ENCODE data around the gene NOTCH3.

The NOTCH3 gene

DNA sequence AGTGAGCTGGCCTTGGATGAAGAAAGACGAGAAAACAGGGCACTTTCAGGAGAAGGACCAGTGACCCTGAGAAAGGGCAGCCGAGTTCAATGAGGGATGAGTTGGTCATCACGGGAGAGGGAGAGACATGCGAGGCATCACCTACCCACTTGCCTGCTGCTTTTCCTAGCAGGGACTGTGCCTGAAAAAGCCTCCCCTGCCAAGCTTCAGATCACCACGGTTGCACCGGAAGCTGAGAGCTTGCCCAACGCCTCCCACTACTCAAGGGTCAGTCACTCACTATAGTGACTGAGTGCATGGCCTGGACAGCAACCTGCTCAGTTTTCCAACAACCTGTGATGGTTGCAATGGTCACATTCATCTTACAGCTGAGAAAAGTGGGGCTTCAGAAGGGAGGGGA, 44.0 kb upstream of the NOTCH3 start:
- H3K79me2 ChIP-seq (ENCODE audit: control insufficient read depth, insufficient read depth, low read length, unreplicated experiment): peaks cover 24% of the 10 kb centered on the region
- peaks cover 24% of the 10 kb centered on the region for H3K4me1 ChIP-seq (ENCODE audit: control insufficient read depth, insufficient read depth, low read length, unreplicated experiment)
- peaks cover 9% of the 10 kb centered on the region; the same call in 1 of the 2 replicates for H3K36me3 ChIP-seq (ENCODE audit: insufficient read depth, low read length)

DNA sequence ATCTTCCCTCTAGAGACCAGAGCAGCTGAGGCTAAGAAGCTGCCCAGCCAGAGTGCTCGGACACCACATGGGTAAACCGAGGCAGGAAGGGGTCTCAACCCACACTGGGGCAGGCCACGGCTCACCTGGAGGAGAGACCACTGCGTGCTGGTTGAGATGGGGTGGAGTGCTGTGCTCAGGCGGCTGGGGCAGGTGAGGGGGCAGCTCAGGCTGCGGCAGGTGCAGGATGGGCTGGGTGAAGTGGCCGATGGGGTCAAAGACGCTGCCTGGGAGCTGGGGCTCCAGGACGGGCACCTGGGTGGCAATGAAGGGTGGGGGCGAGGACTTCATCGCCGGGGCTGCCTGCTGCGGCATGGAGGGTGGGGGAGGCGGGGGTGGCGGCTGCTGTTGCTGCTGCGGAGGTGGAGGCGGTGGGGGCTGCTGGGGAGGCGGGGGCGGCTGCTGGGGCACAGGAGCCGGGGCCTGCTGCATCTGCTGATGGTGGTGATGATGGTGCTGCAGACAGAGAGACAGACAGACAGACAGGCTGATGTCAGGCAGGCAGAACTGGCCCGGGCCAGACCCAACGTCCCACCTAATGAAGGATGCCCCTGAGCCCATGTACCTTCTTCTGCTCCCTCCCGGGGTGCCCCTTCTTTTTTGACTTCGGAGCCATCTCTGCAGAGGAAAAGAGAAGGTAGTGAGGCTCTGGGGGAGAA, 43.5 kb upstream of the NOTCH3 start:
- H3K27me3 ChIP-seq (ENCODE audit: insufficient read depth, low read length): no peaks in the 10 kb centered on the region
- no peak overlapping the region for H3K4me3 ChIP-seq (ENCODE audit: low read depth, low read length)
- H3K4me1 ChIP-seq (ENCODE audit: control insufficient read depth, insufficient read depth, low read length, unreplicated experiment): peaks cover 19% of the 10 kb centered on the region
- H3K79me2 ChIP-seq (ENCODE audit: control insufficient read depth, insufficient read depth, low read length, unreplicated experiment): peaks cover 24% of the 10 kb centered on the region
- H2AFZ ChIP-seq (ENCODE audit: low read length, unreplicated experiment): no peak overlapping the region
- H3K27ac ChIP-seq (ENCODE audit: low read depth, low read length): no peak overlapping the region
- peaks cover 9% of the 10 kb centered on the region; the same call in 1 of the 2 replicates for H3K36me3 ChIP-seq (ENCODE audit: insufficient read depth, low read length)

More for the DNA sequence above, 44.0 kb upstream of the NOTCH3 start:
- Histone ChIP-seq H3K27me3 (ENCODE audit: insufficient read depth, low read length) (no peaks in the 10 kb centered on the region), H3K4me3 (ENCODE audit: low read depth, low read length) (no peak overlapping the region), H3K27ac (ENCODE audit: low read depth, low read length) (no peak overlapping the region), H2AFZ (ENCODE audit: low read length, unreplicated experiment) (no peak overlapping the region)

DNA sequence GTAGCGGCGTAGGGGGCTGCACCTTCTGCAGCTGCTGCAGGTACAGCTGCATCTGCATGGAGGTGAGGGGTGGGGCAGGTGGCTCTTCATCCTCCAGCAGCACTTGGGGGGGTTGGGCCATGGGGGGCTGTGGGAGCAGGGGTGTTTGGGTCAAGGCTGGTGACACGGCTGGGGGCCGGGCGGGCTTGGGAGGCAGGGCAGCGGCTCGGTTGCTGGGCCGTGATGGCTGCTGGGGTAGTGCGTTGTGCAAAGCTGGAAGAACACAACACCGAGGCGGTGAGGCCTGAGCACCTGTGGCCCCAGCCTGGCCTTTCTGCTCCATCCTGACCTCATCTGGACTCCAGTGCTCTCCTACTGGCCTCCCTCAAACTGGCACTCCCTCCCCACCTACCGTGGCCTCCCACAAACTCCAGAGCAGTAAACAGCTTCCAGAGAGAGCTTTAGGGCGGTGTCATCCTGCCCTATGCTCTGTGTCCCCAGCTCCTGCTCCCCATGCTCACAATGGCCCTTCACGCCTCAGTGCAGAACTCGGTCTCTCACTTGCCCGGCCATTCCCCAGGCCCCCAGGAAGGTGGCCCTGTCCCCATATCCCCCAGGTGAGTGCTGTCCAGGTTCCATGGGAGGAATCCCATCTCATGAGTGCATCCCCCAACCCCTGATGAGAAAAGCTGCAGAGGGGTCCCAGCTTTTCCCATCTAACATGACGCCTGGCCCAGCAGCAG, 42.6 kb upstream of the NOTCH3 start:
- H3K4me3 ChIP-seq (ENCODE audit: low read depth, low read length): no peak overlapping the region
- H3K36me3 ChIP-seq (ENCODE audit: insufficient read depth, low read length): peaks cover 6% of the 10 kb centered on the region; the same call in 1 of the 2 replicates
- H3K79me2 ChIP-seq (ENCODE audit: control insufficient read depth, insufficient read depth, low read length, unreplicated experiment): peaks cover 21% of the 10 kb centered on the region
- no peak overlapping the region for H3K27ac ChIP-seq (ENCODE audit: low read depth, low read length)
- H2AFZ ChIP-seq (ENCODE audit: low read length, unreplicated experiment): no peak overlapping the region
- H3K27me3 ChIP-seq (ENCODE audit: insufficient read depth, low read length): no peaks in the 10 kb centered on the region
- peaks cover 10% of the 10 kb centered on the region for H3K4me1 ChIP-seq (ENCODE audit: control insufficient read depth, insufficient read depth, low read length, unreplicated experiment)

DNA sequence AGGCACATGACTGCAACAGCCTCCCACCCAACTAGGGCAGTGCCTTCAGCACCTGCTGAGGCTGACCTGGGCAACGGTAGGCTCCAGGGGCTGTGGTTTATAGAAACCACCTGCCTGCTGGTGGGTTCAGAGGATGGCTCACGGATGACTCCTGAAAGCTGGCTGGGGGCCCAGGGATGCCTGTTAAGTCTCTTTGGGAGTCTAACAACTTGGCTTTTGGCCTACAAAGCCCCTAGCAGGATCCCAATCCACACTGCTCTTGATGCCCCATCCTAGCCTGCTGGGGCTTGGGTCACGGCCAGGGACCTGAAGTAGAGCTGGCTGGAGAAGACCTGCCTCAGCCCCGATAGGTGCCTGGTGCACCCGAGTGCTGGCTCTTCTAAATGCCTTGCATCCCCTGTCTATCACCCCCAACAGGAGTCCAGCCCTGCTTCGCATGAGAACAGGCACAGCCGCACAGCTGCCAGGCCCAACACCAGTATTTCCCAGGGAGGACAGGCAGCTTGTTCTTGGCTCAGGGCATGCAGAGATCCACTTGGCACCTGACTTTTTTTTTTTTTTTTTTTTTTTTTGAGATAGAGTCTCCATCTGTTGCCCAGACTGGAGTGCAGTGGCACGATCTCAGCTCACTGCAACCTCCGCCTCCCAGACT, 40.6 kb upstream of the NOTCH3 start:
- H2AFZ ChIP-seq (ENCODE audit: low read length, unreplicated experiment): no peak overlapping the region
- no peak overlapping the region for H3K4me3 ChIP-seq (ENCODE audit: low read depth, low read length)
- H3K4me1 ChIP-seq (ENCODE audit: control insufficient read depth, insufficient read depth, low read length, unreplicated experiment): no peaks in the 10 kb centered on the region
- peaks cover 4% of the 10 kb centered on the region; the same call in 1 of the 2 replicates for H3K36me3 ChIP-seq (ENCODE audit: insufficient read depth, low read length)
- peaks cover 8% of the 10 kb centered on the region for H3K79me2 ChIP-seq (ENCODE audit: control insufficient read depth, insufficient read depth, low read length, unreplicated experiment)
- no peaks in the 10 kb centered on the region for H3K27me3 ChIP-seq (ENCODE audit: insufficient read depth, low read length)
- H3K27ac ChIP-seq (ENCODE audit: low read depth, low read length): no peak overlapping the region

DNA sequence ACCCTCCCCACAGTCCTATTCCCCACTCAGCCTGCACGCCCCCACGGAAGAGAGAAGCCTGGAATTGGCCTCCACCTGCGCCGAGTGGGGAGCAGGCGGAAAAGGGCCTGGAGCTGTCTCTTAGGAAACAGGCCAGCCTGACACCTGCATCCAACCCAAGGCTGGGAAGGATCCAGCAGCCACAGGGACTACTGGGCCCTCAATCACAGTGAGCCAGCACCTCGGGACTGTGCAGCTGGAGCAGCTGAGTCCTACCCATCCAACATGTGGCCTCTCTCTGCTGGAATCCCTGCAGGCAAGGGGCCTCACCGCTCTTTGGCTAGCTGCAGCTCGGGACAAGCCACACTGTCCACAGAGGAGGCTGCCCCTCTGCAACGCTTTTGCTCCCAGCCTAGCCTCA, 39.7 kb upstream of the NOTCH3 start:
- Histone ChIP-seq H3K27ac (ENCODE audit: low read depth, low read length) (no peak overlapping the region), H3K79me2 (ENCODE audit: control insufficient read depth, insufficient read depth, low read length, unreplicated experiment) (peaks cover 4% of the 10 kb centered on the region), H3K4me1 (ENCODE audit: control insufficient read depth, insufficient read depth, low read length, unreplicated experiment) (no peaks in the 10 kb centered on the region), H3K36me3 (ENCODE audit: insufficient read depth, low read length) (peaks cover 1% of the 10 kb centered on the region; the same call in 1 of the 2 replicates), H2AFZ (ENCODE audit: low read length, unreplicated experiment) (no peak overlapping the region), H3K27me3 (ENCODE audit: insufficient read depth, low read length) (no peaks in the 10 kb centered on the region), H3K4me3 (ENCODE audit: low read depth, low read length) (no peak overlapping the region)

DNA sequence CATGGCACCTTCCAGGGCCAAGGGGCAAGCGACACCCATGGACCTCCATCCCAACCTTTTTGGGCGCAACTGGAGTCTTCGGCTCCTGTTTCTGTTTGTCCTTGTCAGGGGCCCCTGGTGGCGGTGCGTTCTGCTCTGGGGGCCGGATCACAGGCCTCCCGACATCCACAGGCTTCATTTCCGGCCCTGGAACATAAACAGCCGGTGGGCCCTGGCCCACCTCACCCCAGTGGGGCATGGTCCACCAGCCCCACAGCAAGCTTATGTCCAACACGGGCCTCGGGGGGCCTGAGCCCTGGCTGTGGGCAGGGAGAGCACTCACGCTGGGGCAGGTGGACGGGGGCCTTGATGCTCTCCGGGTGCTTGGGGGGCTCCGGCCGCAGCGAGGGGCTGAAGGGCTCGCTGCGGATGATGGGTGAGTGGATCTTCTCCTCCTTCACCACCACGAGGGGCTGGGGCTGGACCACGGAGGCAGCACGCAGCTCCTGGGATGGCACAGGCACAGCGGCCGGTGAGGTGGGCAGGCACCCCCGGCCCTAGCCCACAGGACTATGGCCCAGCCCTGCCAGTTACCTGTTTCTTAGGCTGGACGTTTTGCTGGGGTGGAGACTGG, 38.6 kb upstream of the NOTCH3 start:
- no peak overlapping the region for H3K4me3 ChIP-seq (ENCODE audit: low read depth, low read length)
- no peak overlapping the region for H2AFZ ChIP-seq (ENCODE audit: low read length, unreplicated experiment)
- no peaks in the 10 kb centered on the region for H3K27me3 ChIP-seq (ENCODE audit: insufficient read depth, low read length)
- H3K27ac ChIP-seq (ENCODE audit: low read depth, low read length): no peak overlapping the region
- H3K4me1 ChIP-seq (ENCODE audit: control insufficient read depth, insufficient read depth, low read length, unreplicated experiment): no peaks in the 10 kb centered on the region
- no peaks in the 10 kb centered on the region for H3K79me2 ChIP-seq (ENCODE audit: control insufficient read depth, insufficient read depth, low read length, unreplicated experiment)
- H3K36me3 ChIP-seq (ENCODE audit: insufficient read depth, low read length): no peaks in the 10 kb centered on the region

DNA sequence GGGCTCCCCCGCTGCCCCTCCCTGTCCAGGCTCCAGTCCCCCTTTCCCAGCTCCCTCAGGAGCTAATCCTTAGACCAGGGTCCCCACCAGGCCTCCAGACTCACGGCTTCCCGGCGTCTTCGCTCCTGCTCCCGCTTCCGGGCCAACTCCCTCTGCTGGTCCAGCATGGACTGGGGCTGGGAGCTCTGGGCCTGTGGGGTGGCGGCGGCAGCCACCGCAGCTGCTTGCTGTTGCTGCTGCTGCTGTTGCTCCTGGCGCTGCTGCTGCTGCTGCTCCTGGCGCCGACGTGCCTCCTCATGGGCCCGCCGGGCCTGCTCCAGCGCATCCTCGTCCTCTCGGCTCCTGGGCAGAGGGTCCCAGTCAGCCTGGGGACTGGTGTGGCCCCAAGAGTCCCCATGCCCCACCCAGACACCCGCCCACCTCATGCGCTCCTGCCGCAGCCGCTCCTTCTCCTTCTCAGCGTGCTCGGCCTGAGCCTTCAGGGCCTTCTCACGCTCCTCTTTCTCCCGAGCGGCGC, 37.9 kb upstream of the NOTCH3 start:
- H3K27ac ChIP-seq (ENCODE audit: low read depth, low read length): no peak overlapping the region
- no peaks in the 10 kb centered on the region for H3K79me2 ChIP-seq (ENCODE audit: control insufficient read depth, insufficient read depth, low read length, unreplicated experiment)
- no peaks in the 10 kb centered on the region for H3K36me3 ChIP-seq (ENCODE audit: insufficient read depth, low read length)
- H3K4me1 ChIP-seq (ENCODE audit: control insufficient read depth, insufficient read depth, low read length, unreplicated experiment): no peaks in the 10 kb centered on the region
- H3K4me3 ChIP-seq (ENCODE audit: low read depth, low read length): no peak overlapping the region
- H3K27me3 ChIP-seq (ENCODE audit: insufficient read depth, low read length): no peaks in the 10 kb centered on the region
- no peak overlapping the region for H2AFZ ChIP-seq (ENCODE audit: low read length, unreplicated experiment)

DNA sequence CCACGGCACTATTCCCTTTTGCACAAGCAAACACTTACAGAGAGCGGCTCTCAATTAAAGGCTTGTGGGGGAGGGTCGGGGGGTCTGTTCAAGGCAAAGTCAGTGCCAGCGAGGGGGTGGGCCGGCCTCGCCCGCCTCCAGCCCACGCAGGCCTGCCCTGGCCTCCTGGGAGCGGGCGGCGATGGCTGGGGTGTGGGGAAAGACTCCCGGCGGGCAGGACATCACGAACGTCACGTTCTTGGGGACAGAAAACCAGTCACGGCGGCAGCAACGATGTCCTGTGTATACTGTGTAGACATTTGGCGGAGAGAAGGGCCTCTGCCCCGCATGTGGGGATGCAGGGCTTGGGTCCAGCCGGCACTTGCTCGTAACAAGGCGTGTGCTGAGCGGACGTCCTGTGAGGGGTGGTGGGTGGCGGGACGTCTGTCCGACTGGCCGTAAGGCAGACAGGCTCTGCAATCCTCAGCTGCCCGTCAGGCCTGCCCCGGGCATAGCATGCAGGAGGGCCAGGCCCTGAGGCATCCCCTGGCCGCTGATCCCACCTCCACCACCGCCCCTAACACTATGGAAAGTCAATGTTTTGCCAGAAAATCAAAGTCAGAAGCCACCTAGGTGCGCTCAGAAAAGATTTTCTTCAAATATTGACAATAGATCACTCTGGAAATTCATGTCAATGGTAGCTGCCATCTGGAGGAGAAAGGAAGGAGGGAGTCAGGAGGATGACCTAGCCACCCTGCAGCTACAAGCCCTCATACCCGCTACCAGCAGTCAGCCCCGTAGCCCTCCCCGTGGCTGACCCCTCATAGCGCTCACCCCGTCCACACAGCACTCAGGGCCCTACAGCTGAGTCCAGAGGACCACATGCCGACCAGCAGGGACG, 37.2 kb upstream of the NOTCH3 start:
- H3K4me3 ChIP-seq (ENCODE audit: low read depth, low read length): no peak overlapping the region
- H2AFZ ChIP-seq (ENCODE audit: low read length, unreplicated experiment): no peak overlapping the region
- no peak overlapping the region for H3K27ac ChIP-seq (ENCODE audit: low read depth, low read length)
- no peaks in the 10 kb centered on the region for H3K36me3 ChIP-seq (ENCODE audit: insufficient read depth, low read length)
- no peaks in the 10 kb centered on the region for H3K79me2 ChIP-seq (ENCODE audit: control insufficient read depth, insufficient read depth, low read length, unreplicated experiment)
- H3K4me1 ChIP-seq (ENCODE audit: control insufficient read depth, insufficient read depth, low read length, unreplicated experiment): no peaks in the 10 kb centered on the region
- H3K27me3 ChIP-seq (ENCODE audit: insufficient read depth, low read length): no peaks in the 10 kb centered on the region

DNA sequence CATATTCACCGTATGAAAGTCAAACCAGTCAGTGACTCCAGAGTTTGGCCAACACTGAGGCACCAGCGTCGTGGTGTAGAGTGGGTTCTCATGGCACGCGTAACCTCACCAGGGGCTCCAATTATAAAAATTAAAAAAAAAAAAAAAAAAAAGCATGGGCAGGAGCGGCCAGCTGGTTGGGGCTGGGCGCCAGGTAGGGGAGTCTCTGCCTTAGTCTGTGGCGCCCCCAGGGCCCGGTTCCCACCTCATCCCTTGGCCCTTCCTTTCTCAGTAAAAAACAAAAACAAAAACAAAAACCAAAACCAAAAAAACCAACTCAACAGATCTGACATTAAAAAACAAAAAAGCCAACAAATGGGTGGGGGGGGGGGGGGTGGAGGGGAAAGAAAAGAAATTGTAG, 36.1 kb upstream of the NOTCH3 start:
- Histone ChIP-seq H2AFZ (ENCODE audit: low read length, unreplicated experiment) (no peak overlapping the region), H3K27me3 (ENCODE audit: insufficient read depth, low read length) (no peaks in the 10 kb centered on the region), H3K27ac (ENCODE audit: low read depth, low read length) (no peak overlapping the region), H3K79me2 (ENCODE audit: control insufficient read depth, insufficient read depth, low read length, unreplicated experiment) (no peaks in the 10 kb centered on the region), H3K4me1 (ENCODE audit: control insufficient read depth, insufficient read depth, low read length, unreplicated experiment) (no peaks in the 10 kb centered on the region), H3K4me3 (ENCODE audit: low read depth, low read length) (no peak overlapping the region), H3K36me3 (ENCODE audit: insufficient read depth, low read length) (no peaks in the 10 kb centered on the region)

DNA sequence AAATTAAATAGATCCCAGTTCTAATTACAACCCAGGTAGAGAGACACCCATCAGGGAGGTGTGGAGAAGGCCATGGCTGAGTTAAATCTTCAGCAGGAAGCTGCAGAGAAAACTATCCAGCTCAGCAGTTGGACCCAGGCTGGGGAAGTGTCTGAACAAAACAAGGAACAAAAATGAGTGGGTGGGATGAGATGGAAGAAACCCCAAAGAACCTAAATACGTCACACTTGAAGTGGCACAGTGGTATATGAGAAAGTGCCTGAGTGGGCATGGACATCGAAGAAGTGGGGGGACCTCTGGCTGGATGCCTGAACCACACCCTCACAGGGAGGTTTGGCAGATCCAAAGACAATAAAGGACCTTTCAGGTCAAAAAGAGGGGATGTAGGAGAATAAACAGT, 35.0 kb upstream of the NOTCH3 start:
- Histone ChIP-seq H3K4me1 (ENCODE audit: control insufficient read depth, insufficient read depth, low read length, unreplicated experiment) (no peaks in the 10 kb centered on the region), H3K79me2 (ENCODE audit: control insufficient read depth, insufficient read depth, low read length, unreplicated experiment) (no peaks in the 10 kb centered on the region), H2AFZ (ENCODE audit: low read length, unreplicated experiment) (no peak overlapping the region), H3K27me3 (ENCODE audit: insufficient read depth, low read length) (no peaks in the 10 kb centered on the region), H3K4me3 (ENCODE audit: low read depth, low read length) (no peak overlapping the region), H3K27ac (ENCODE audit: low read depth, low read length) (no peak overlapping the region), H3K36me3 (ENCODE audit: insufficient read depth, low read length) (no peaks in the 10 kb centered on the region)
